ENCODE data around the gene TMEM106C.

Gene TMEM106C, protein sequence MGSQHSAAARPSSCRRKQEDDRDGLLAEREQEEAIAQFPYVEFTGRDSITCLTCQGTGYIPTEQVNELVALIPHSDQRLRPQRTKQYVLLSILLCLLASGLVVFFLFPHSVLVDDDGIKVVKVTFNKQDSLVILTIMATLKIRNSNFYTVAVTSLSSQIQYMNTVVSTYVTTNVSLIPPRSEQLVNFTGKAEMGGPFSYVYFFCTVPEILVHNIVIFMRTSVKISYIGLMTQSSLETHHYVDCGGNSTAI

DNA sequence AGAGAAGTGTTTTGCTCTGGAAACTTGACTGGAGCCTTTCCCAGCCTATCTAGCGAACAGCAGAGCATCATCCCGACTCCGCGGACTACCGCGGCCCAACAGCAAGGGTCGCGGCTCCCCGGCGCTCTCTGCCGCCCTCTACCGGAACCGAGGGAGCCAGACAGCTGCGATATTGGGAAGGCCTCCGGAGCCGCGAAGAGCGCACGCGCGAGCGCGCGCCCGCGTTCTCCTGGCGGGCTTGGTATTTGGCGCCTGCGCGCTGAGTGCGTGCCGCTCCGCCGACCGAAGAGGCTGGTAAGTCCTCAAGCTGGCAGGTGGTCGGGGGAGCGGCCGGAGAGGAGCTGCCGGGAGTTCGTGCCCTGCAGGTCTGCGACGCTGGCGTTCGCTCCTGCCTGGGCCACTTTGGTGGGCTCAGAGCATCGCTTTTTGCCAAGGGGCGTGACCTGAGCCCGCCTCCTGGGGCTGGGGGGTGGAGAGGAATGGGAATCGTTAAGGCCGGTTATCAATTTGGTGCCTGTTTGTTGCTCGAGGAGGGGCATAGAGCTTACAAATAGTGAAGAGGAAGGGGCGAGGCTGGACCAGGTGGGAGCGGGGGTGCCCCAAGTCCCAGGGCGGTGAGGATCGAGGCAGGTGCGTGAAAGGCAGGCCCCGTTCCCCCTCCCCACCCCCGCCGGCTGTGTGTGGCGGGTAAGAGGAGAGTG lies at the start of gene TMEM106C:
Gene TMEM106C, plus strand, starts transcription at position 257 of the 701 bp plus-strand sequence. CDS start 641 bp downstream, outside the sequence.
- DNase-seq = peak; percentile 85 to 88

DNA sequence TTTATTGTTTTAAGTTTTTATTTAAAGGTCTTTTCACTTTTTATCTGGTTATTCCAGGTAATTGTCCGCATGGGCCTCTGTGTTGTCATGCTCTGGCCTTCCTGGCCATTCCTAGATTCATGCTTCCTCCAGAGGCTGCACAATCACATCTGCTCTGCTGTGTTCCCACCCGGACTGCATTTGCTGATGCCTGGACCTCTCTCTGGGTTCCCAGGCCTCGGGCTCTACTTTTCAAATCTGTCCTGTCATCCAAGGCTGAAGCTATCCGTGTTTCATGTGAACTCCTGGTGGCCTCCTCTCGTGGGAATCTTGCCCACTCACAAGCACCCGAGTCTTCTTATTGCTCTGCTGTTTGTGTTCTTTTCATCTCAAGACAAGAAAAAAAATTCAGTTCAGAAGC lies 42.5 kb upstream of the TMEM106C start:
- no peak for DNase-seq

DNA sequence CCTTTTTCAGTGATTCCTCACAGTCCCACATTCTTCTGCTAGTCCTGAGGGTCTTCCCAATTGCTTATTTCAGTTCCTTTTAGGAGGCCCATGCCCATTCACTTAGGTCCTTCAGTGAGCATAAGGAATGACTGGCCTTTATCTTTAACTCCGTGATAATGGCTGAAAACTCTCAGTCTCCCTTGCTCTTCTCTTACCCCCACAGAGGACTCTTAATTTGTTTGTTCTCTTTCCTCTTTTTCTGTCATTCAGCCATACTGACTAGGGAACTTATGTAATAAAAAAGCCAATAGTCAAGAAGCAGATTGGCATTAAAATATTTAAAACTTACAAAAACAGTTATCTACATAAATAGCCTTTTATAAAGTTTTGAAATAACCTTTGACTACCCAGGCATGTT lies 41.5 kb upstream of the TMEM106C start:
- DNase-seq = no peak

DNA sequence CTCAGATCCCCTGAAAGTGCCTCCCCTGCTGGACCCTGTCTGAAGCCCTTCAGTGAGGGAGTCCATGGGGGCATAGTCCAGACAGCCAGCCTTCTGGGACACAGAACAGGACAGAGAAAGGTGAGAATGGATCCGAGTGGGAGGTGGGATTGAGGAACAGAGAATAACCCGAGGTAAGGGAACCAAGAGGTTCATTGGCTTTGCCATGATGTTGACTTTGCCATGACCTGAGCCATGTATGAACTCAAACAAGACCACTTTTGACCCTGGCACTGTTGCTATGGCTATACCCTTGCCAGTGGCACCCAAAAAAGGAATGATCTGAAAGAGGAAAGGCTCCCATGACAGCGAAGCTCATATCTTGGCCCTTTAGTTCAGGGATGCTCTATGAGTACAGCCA lies 36.0 kb upstream of the TMEM106C start:
- no peak for DNase-seq

DNA sequence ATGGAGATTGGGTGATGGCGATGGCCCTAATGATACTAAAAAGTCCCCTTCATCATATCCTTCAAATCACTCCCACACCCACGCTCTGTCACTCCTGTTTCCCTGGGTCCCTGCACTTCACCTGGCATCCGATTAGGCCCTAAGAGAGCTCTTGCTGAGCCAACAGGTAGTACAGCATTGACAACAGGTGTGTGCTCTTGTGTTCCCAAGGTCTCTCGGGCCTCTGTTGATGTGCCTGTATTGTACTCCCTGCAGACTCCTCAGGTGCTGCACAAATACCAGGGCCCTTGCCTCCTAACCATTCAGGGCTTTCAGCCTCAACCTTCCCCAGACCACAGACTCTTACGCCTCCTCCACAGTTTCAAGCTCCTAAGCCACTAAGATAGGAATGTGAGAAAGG lies 32.8 kb upstream of the TMEM106C start:
- DNase-seq = no peak

DNA sequence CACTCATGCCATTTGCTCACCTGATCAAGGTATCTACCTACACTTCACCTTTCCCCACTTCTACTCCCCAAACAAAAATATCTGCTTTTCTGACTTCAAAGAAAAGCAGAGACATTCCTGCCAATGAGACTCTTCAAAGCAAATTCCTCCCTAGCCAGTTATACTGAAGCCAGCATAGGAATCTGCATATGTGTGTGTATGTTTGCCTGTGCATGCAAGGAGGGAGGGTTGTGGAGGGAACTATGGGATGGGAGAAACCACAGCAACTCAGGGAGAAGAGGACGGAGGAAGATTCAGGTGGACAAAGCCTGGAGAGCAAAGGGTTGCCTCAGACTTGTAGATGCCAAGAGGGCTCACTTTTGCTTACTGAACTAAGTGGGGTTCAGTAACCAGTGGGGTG lies 32.2 kb upstream of the TMEM106C start:
- DNase-seq = no peak

DNA sequence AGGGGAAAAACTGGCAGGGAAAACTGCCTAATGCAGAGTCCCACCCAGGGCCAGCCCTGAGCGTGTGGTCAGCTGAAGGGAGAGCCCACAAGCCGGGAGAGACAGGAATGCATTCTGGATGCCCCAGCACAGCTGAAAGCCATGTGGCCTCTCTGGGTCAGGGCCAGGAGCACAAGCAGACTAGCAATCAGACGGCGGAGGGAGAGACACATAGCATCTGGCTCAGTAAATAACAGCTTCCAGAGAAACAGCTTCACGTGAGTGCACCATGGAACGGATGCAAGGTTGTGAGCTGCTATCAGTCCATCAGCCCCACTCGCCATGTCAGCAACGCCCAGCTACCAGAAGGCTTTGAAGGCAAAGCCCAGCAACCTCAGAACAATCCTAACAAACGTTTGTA lies 28.2 kb upstream of the TMEM106C start:
- DNase-seq = no peak

DNA sequence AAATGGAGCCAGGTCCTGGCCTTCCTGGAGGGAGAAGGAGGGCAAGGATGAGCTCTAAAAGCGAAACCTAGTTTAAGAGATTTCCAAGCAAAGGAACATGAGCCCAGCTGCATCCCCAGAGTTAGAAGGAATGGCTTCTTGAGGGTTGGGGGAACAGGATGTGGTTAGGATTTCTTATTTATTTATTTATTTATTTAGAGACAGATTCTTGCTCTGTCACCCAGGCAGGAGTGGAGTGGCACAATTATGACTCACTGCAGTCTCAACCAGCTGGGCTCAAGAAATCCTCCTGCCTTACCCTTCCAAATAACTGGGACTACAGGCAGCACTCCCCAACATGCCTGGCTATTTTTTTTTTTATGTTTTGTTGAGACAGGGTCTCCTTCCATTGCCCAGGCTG lies 25.3 kb upstream of the TMEM106C start:
- no peak for DNase-seq

DNA sequence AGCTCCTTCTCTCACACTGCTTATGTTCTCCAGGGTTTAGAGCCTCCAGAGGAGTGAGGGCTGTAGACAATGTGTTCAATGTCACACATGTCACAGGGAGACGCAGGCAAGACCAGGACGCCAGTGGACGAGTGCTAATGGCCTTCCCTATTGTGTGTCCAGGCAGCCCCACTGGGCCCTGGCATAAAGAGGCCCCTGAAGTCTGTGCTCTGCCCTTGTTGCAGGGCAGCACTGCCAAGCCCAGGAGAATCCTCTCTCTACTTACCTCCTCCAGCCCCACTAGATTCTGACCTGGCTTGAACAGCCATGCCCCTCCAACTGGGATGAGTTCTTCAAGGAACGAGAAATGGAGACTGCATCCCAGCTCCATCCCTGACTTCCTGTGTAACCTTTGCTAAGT lies 24.8 kb upstream of the TMEM106C start:
- no peak for DNase-seq

DNA sequence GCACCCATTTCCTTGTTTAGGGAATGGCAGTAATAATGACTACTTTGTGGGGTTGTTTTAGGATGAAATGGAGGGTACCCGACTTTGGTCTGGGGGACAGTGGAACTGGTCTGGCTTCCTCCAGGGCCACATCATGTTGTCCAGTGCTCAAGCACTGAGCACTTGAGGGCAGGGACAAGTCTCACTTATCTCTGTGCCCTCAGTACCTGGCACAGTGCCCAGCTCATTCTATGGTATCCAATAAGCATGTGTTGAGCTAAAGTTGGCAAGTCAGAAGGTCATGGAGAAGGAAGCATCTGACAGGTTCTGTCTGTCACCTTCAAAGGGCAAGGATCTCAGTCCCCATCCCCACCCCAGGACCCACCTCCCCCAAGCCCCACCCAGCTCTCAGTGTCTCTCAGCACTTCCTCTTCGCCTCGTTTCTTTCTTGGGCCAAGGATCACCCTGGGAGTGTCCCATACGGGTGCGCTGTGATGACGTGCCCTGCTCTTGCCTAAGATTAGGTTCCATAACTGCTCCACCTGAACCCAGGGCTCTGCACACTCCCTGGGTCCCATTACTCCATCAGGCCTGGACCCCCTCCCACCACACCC lies 24.3 kb upstream of the TMEM106C start:
- DNase-seq = no peak

DNA sequence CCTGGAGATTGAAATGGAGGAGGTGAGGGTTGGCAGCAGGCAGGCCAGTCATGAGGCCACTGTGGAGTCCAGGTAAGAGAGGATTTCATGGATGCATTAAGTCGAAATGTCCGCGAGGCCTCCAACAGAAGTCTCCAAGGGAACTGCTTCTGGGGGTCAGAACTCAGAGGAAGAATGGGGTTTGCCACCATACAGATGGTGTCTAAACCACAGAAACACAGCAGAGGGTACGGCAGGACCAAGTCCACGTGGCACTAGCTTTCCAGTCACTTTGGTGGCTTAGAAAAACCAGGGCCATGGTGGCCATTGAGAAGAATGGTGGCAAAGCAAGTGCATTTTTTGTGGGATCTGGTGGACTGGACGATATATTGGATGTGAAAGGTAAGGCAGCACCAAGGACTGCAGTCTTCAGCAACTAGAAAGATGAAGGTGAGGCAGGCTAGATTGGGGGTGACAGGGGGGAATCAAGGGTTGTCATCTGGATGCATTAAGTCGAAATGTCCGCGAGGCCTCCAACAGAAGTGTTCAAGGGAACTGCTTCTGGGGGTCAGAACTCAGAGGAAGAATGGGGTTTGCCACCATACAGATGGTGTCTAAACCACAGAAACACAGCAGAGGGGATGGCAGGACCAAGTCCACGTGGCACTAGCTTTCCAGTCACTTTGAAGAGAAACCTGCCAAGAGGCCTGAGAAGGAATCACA lies 22.5 kb upstream of the TMEM106C start:
- no peak for DNase-seq

DNA sequence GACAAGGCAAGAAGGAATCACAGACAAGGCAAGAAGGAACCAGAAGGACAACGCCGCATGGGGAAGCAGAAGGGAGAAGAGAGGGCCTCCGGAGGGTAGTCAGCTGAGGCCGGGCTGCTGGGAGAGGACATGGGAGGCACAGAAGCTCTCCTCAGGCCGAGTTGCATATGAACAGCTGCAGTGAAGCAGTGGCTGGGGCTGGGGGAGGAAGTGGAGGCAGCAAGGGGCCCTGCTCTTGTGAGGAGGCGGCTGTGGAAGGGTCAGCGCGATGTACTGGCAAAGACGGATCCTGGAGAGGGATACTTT lies 22.0 kb upstream of the TMEM106C start:
- DNase-seq = no peak

DNA sequence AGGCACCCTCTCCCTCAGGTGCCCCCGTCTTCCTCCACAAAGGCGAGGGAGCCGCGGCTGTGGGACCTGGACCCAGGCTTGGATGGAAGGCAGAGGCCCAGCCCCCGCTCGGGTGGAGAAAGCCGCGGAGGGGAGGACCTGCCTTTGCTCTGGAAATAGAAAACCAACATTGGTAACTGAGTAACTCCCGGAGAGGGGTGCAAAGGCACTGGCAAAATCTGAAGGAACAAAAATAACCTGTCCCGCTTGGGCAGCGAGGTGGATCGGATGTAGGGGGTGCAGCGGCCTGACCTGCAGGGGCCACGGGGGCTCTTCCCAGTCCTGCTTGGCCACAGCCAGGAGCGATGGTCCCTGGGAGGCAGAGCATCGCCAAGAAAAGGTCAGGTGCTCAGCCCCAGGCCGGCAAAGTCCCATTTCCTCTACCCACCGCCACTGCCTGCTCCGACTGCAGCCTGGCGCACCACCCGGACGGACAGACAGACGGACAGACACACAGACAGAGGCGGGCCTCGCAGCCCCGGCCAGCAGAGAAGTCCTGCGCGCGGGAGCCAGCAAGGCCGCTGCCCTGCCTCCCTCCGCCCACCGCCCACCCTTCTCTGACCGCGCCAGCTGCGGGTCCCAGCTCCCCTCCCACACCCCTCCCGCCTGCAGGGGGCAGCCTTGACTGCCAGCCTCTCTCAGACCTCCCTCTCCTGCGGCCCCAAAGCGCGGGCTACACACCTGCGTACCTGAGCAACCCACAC lies 21.4 kb upstream of the TMEM106C start:
- peak; percentile 30 to 40 for DNase-seq

DNA sequence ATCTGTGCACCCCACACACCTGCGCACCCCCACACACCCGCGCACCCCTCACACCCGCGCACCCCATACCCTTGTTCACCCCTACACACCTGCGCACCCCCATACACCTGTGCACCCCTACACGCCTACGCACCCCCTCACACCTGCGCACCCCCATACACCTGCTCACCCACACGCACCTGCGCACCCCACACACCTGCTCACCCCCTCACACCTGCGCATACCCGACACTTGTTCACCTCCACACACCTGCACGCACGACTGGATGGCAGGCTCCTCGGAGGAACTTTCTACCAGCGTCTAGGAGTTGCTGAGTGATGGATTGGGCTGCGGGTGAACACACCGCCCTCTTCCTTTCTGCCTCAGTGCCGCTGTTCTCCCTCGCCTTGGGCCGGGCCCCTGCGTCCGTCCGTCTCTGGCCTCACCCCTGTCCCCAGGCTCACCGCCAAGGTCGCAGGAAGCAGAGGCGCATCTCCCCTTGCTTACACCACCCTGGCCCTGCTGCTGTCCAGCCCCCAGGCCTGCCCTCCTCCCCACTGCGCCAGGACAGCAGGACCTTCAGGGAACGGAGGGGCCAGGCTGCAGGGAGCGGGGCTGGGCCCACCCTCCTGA lies 20.7 kb upstream of the TMEM106C start:
- DNase-seq = no peak

DNA sequence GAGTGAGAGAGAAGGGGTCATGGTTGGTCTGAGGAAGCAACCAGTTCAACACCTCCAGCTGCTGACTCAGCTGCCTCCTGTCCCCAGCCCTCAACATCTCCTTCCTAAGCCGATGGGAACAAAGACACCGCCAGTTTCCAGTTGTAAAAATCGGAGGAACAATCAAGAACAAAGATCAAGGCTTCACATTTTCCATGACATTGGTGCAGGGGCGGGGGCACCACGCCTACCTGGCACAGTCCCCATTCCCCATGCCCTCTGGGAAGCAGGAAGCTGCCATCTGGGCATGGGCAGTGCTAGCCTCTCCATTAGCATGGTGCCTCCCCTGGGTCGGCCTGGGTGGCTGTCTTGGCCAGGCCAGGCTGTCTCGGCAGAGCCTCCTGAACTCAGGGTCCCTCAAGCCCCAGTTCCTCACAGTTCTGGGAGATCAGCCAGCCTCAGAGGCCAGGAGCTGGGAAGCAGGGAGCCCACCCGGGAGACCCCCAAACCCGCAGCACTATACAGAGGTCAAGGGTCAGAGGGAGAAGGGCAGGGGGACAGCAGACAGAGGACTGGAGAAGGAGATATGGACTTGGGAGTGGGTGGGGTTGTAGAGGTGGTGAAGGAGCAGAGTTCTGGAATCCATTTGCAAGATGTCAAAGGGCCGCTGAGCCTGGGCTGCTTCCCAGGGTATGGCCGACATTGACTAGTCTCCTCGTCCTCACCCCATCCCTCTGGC lies 19.6 kb upstream of the TMEM106C start:
- DNase-seq = no peak

DNA sequence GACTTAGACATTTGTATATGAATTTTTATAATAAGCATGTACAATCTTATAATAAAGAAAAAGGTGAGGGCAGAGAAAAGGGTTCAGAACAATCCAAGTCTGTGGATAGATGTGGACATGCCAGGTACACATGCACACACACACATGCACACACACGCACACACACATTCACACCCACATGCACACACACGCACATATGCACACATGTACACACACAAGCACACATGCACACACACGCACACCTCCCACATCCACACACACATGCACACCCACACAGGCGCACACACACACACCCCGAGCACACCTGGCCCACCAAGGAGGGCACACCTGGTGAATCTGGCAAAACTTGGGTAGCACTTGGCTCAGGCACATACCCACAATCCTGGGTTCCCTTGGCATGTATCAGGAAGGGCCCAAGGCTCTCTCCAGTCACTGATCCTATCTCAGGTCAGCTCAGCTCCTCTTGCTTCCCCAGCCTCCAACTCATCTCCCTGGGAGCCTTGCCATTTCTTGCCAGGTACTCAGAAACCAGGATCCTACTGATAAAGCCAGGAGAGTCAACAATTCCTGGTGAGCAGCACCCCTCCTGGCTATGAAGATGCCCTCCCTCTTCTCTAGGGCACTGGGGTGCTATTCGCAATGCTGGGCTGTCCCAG lies 18.6 kb upstream of the TMEM106C start:
- no peak for DNase-seq

DNA sequence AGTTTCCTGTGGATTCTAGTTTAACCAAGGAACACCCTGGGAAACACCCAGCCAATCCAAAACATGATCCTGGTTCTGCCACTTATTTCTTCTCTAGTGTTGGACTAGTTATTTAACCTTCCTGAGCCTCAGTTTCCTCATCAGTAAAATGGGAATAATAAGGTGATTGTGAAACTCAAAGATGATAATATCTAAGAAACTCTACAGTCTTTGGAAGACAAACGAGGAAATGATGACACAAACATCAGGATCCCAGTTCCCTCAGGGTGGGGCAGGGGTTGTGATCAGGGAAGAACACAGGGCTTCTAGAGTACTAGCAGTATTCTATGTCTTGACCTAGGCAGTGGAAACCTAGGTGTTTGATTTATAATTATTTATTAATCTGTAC lies 18.1 kb upstream of the TMEM106C start:
- no peak for DNase-seq

DNA sequence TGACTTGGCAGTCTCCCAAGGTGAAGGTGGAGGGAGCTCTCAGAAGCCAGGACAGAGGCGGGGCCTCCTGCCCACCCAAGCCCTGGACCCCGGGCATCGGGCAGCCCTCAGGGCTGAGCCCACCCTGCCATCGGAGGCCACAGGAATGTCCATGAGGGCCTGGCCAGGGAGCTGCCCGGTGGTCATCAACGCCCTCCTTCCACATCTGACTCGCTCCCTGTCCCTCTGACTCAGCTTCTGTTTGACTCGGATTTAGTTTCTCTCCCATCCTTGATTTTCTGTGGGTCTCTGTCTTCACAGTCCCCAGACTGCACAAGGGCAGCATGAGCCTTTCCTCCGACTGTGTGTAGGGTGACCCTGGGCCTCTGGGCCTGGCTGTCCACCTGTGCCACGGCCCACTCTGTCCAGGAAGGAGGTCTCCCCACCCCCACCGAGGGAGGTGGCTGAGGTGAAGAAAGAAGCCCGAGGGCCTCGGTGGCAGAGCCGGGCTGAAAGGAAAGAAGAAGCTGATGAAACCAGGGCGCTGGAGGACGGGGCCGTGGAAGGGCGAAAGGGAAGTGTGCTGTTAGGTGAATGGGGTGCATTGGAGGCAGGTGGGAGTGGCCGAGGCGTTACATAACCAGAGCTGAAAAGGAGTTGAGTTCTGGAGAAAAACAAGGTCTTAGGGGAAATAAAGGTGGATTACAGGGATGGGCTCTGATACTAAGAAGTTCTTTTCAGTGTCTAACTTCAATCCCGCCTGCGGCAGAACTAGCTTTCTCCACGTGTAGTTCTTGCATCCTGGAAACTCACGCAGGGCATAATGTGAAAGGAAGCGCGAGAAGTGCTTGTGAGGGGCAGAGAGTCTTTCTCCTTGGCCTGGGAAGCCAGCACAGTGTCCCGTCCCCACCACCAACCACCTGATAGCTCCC lies 16.7 kb upstream of the TMEM106C start:
- no peak for DNase-seq

DNA sequence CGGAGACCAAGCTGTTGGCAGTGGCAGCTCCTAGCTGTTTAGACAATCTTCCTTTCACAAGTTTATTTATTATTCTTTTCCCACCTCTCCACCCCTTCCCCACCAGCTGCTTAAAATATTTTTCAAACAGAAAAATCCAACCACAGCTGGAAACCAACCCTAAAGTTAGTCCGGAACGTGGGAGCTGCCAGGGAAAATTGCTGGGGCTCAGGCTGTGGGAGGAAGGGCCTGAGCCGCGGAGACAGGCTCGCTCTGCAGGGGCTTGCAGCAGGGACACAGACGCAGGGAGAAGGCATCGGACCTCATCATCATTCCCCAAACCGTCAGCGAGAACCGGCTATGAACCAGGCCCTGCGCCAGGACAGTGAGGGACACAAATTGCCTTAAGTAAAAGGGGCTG lies 16.1 kb upstream of the TMEM106C start:
- DNase-seq = no peak
